ENCODE measurements around the gene SMIM22.
A peak's percentile ranks its signal among the peaks of the same experiment; 100 is the strongest.

The SMIM22 gene

DNA sequence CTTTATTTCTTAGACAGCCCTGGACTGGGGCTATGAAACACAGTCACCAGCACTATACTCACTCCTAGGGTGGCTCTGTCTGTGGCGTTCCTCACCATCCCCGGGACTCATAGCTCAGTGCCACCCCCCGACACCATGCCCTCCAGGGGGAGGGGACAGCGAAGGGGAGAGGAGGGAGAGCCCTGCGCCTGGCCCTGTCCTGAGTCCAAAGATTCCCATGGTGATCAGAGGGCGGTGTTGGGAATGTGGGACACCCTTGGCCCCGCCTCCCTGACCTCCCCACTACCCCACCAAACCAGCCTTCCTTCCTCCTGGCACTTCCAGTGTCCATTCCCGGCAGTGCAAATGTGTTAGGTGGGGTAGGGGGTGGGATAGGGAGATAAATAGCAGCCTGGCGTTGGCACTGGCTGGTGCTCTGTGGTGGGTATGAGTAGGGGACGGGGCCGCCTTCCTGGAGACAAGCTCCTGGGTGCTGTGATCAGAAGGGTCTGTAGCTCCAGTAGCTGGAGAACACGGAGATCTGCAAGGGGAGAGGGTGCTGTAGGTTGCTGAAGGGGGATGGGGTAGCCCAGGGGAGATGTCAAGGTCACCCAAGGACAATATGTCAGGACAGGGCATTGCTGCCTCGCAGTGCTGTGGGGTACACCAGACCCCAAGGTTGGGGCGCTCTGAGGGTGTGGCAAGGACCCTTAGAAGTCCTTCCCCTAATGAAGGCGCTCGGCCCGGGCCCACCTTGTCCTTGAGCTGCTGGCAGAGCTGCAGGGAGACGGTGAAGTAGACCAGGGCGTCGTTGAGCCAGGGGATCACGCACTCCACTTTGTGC is 2.0 kb downstream of the SMIM22 start:
- no peak overlapping the region for H3K27ac Mint-ChIP-seq
- TF ChIP-seq, protein P1, sequence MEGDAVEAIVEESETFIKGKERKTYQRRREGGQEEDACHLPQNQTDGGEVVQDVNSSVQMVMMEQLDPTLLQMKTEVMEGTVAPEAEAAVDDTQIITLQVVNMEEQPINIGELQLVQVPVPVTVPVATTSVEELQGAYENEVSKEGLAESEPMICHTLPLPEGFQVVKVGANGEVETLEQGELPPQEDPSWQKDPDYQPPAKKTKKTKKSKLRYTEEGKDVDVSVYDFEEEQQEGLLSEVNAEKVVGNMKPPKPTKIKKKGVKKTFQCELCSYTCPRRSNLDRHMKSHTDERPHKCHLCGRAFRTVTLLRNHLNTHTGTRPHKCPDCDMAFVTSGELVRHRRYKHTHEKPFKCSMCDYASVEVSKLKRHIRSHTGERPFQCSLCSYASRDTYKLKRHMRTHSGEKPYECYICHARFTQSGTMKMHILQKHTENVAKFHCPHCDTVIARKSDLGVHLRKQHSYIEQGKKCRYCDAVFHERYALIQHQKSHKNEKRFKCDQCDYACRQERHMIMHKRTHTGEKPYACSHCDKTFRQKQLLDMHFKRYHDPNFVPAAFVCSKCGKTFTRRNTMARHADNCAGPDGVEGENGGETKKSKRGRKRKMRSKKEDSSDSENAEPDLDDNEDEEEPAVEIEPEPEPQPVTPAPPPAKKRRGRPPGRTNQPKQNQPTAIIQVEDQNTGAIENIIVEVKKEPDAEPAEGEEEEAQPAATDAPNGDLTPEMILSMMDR (IDR thresholded peaks at IDR 0.05; ENCODE audit: unreplicated experiment in 3 of 3): no peak
- H3K4me1 Mint-ChIP-seq: peaks cover 6% of the 10 kb centered on the region

DNA sequence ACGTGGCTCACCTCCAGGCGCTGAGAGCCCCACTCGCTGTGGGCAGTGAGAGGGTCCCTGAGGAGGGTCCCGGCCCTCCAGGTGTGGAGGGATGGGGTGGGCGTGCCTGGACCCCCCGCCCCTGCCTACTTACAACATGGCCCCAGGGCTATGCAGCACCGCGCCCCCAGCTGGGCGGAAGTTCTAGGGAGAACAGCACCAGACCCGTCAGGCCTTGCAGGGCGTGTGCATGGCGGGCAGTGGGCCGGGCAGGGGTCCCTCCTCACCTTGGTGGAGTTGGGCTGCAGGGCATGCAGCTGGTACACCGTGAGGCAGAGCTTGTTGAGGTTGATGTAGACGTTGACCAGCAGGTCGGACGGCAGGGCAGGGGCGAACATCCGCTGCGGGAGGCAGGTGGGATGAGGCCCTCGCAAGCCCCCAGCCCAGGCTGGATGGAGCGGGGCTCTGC is 2.7 kb downstream of the SMIM22 start:
- TF ChIP-seq, protein P1 (IDR thresholded peaks at IDR 0.05; ENCODE audit: unreplicated experiment in 3 of 3): no peak

More for the DNA sequence above, 2.0 kb downstream of the SMIM22 start:
- Mint-ChIP-seq H3K4me3 (no peak overlapping the region), H3K36me3 (ENCODE audit: low read depth) (peaks cover 4% of the 10 kb centered on the region), H3K9me3 (no peaks in the 10 kb centered on the region), H3K27me3 (ENCODE audit: low read depth) (no peaks in the 10 kb centered on the region)

DNA sequence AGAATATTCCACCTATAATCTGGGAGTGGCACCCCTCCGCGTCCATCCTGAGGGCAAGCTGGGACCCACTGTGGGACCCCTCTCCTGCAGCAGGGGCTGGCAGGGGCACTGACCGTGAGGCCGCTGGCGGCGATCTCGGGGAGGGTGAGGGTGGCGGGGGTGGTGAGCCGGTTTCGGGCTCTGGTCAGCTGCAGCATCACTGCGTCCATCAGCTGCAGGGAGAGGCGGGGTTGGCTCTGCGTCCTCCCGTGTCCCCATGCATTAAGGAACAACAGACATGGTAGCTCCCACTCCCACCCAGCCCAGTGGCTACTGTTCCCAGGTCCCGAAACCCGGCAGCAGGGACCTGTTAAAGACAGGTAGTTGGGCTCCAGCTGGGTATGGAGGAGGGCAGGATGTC is 3.3 kb downstream of the SMIM22 start:
- H3K4me1 Mint-ChIP-seq: peaks cover 7% of the 10 kb centered on the region
- TF ChIP-seq, protein P1 (IDR thresholded peaks at IDR 0.05; ENCODE audit: unreplicated experiment in 3 of 3): no peak
- H3K4me3 Mint-ChIP-seq: peak overlapping the region; percentile 45 to 65 (median 53)

More for the DNA sequence above, 2.7 kb downstream of the SMIM22 start:
- Mint-ChIP-seq H3K27ac (no peak overlapping the region), H3K27me3 (ENCODE audit: low read depth) (no peaks in the 10 kb centered on the region), H3K4me3 (no peak overlapping the region), H3K36me3 (ENCODE audit: low read depth) (peaks cover 4% of the 10 kb centered on the region), H3K9me3 (no peaks in the 10 kb centered on the region), H3K4me1 (peaks cover 6% of the 10 kb centered on the region)

DNA sequence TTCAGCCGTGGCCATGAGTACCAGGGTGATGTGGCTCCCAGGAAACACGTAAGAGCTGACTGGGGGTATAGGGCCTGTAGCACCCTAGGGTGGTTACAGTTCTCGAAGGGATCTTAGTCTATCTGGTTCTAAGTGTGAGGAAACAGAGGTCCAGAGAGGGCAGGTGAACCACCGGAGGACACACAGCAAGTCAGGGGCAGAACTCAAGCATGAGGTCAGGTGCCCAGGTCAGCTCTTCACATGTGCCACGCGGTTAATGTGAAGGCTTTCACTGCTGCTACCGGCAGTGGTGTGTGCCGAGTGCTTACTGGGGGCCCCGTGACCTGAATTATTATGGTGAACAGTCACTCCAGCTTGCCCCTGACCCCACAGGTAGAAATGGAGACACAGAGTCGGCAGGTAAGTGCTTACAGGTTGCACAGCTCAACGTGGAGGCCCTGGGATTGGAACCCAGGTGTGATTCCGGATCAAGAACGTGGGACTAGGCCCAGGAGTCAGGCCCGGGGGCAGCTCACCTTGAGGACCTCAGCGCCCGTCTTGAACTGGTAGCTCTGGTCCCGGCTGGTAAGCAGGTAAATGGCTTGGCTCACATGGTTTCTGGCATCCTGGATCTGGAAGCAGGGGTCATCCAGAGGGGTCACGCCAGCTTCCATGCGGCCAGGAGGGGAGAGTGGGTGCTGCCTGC is 4.1 kb downstream of the SMIM22 start:
- Mint-ChIP-seq H3K27me3 (ENCODE audit: low read depth) (no peaks in the 10 kb centered on the region), H3K9me3 (no peaks in the 10 kb centered on the region), H3K4me1 (peaks cover 15% of the 10 kb centered on the region), H3K4me3 (peak overlapping the region; percentile 35 to 70 (median 61)), H3K27ac (no peak overlapping the region), H3K36me3 (ENCODE audit: low read depth) (peaks cover 4% of the 10 kb centered on the region)
- TF ChIP-seq, protein P1 (IDR thresholded peaks at IDR 0.05; ENCODE audit: unreplicated experiment in 3 of 3): no peak

More for the DNA sequence above, 3.3 kb downstream of the SMIM22 start:
- Mint-ChIP-seq H3K27me3 (ENCODE audit: low read depth) (no peaks in the 10 kb centered on the region), H3K36me3 (ENCODE audit: low read depth) (peaks cover 4% of the 10 kb centered on the region), H3K27ac (no peak overlapping the region), H3K9me3 (no peaks in the 10 kb centered on the region)

DNA sequence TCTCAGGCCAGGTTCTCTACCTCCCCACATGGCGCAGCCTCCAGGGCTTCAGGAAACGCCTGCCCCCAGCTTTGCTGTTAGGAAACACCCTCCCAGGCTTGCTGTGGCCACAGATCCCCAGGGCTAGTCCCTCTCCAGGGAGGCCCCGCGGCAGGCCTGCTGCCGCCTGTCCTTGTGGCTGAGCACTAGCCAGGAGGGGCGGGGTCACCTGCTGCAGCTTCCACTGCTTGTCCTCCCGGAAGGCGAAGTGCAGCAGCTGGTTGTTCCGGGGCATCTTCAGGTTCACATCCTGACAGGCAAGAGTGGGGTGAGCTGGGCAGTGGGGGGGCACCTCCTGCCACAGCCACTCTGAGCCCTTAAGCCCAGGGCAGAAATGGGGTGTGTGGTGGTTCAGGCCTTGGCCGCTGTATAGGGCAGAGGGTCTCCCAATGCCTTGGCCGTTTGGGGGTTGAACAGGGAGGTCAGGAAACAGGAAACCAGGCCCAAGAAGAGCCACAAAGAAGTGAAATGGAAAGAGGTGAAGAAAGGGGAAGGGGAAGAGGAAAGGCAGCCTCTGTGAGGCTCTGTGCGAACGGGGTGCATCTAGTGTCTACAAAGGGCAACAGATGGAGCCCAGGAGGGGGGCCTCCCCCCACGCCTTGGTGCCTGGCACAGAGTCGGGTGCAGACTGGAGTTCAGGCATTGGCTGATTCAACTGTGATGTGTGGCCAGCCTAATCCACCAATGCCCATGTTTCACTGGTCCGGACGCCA is 5.3 kb downstream of the SMIM22 start:
- Mint-ChIP-seq H3K4me3 (peak overlapping the region; percentile 87 to 91 (median 89)), H3K4me1 (peaks cover 20% of the 10 kb centered on the region), H3K27ac (peak overlapping the region in 2 of 3 experiments; percentile 48 to 63), H3K36me3 (ENCODE audit: low read depth) (peaks cover 13% of the 10 kb centered on the region), H3K27me3 (ENCODE audit: low read depth) (no peaks in the 10 kb centered on the region), H3K9me3 (no peaks in the 10 kb centered on the region)
- TF ChIP-seq, protein P1 (IDR thresholded peaks at IDR 0.05; ENCODE audit: unreplicated experiment in 3 of 3): no peak
